CD14-positive monocyte (primary cell): ENCODE data around the gene SH2D1B. TPM values are rescaled to one million over a fixed set of nuclear protein-coding genes. Genes with fewer than 3 reads are reported as not detected.
A peak's percentile ranks its signal among the peaks of the same experiment; 100 is the strongest.
"Not testable (repeated sequence)": the region's sequence is repeated elsewhere in the genome, so short reads cannot be mapped to it uniquely, and the experiment has no call there.

Experiments
- DNase-seq, 3 donors: peaks; one replicate each; pipeline ENCODE4 v3.0.0-alpha.2; 2011 to 2022
- H2AFZ ChIP-seq: 2 replicates; pipeline ENCODE4 v1.6.0; 2012; ENCODE audit warnings: mild to moderate bottlenecking, low read depth, low read length, inconsistent platforms; ENCODE audit not compliant: insufficient read depth, poor library complexity, severe bottlenecking
- H3K27ac ChIP-seq, 2 donors: 1 replicate in 1 of 2; 2 replicates in 1 of 2; pipeline ENCODE4 v1.5.1; 2012 to 2013; ENCODE audit warnings: low read length in 2 of 2, control low read depth in 1 of 2, inconsistent platforms in 1 of 2, low read depth in 1 of 2, mild to moderate bottlenecking in 1 of 2
- H3K27me3 ChIP-seq, 2 donors: one replicate each; pipeline versions ENCODE4 v1.6.0 to v1.6.1; 2011 to 2013; ENCODE audit warnings: low read length in 2 of 2; ENCODE audit not compliant: control insufficient read depth in 2 of 2, insufficient read depth in 2 of 2
- H3K36me3 ChIP-seq, 2 donors: replicated peaks in 1 of 2; 1 replicate in 1 of 2; 2 replicates in 1 of 2; pipeline versions ENCODE4 v1.5.1 to v1.6.1; 2012 to 2013; ENCODE audit warnings: low read length in 2 of 2, control low read depth in 1 of 2, inconsistent platforms in 1 of 2, mild to moderate bottlenecking in 1 of 2; ENCODE audit not compliant: insufficient read depth in 2 of 2, control insufficient read depth in 1 of 2
- H3K4me1 ChIP-seq, 2 donors: 1 replicate in 1 of 2; 2 replicates in 1 of 2; pipeline versions ENCODE4 v1.5.1 to v1.6.1; 2012 to 2013; ENCODE audit warnings: low read length in 2 of 2, control low read depth in 1 of 2, inconsistent platforms in 1 of 2, mild to moderate bottlenecking in 1 of 2, moderate library complexity in 1 of 2; ENCODE audit not compliant: insufficient read depth in 2 of 2, control insufficient read depth in 1 of 2
- H3K4me2 ChIP-seq: replicated peaks from 2 replicates; pipeline ENCODE3; 2012; ENCODE audit warnings: low read length, moderate library complexity, mild to moderate bottlenecking; ENCODE audit not compliant: poor library complexity, severe bottlenecking; ENCODE audit errors: extremely low read depth
- H3K4me3 ChIP-seq, 3 experiments: fragments of 200-600 bp in 1 of 3; sonication (generic) in 1 of 3; replicated peaks in 1 of 3; 1 replicate in 2 of 3; 2 replicates in 1 of 3; pipeline ENCODE4 v1.5.1; 2011 to 2013; ENCODE audit warnings: low read length in 3 of 3, mild to moderate bottlenecking in 3 of 3, control low read depth in 2 of 3, low read depth in 2 of 3, inconsistent platforms in 1 of 3, moderate library complexity in 1 of 3
- H3K79me2 ChIP-seq: 2 replicates; pipeline ENCODE4 v1.6.0; 2012; ENCODE audit warnings: mild to moderate bottlenecking, control low read depth, inconsistent platforms, low read length, moderate library complexity; ENCODE audit not compliant: insufficient read depth
- H3K9ac ChIP-seq: 2 replicates; pipeline ENCODE4 v1.6.0; 2017; ENCODE audit warnings: low read length, mild to moderate bottlenecking; ENCODE audit not compliant: insufficient read depth, poor library complexity, severe bottlenecking
- H3K9me3 ChIP-seq, 2 donors: replicated peaks in 1 of 2; 1 replicate in 1 of 2; 2 replicates in 1 of 2; pipeline versions ENCODE4 v1.5.1 to v1.6.1; 2012 to 2013; ENCODE audit warnings: low read length in 2 of 2, control low read depth in 1 of 2; ENCODE audit not compliant: control insufficient read depth in 1 of 2, insufficient read depth in 1 of 2
- H4K20me1 ChIP-seq: 2 replicates; pipeline ENCODE4 v1.6.0; 2012; ENCODE audit warnings: mild to moderate bottlenecking, low read length, control low read depth, moderate library complexity; ENCODE audit not compliant: insufficient read depth
- H3K27ac Mint-ChIP-seq, 7 donors: one replicate each; pipeline ENCODE4 v1.8.0; 2020; ENCODE audit warnings: mild to moderate bottlenecking in 7 of 7, mixed read lengths in 7 of 7, moderate library complexity in 6 of 7, inconsistent platforms in 2 of 7
- H3K27me3 Mint-ChIP-seq, 3 donors: one replicate each; pipeline ENCODE4 v1.8.0; 2021 to 2022; ENCODE audit warnings: low read depth in 3 of 3, mild to moderate bottlenecking in 3 of 3, mixed read lengths in 3 of 3, moderate library complexity in 3 of 3, inconsistent platforms in 1 of 3
- H3K36me3 Mint-ChIP-seq, 2 donors: one replicate each; pipeline ENCODE4 v1.8.0; 2020; ENCODE audit warnings: mixed read lengths in 2 of 2, inconsistent platforms in 1 of 2, mild to moderate bottlenecking in 1 of 2
- H3K4me1 Mint-ChIP-seq: one replicate; pipeline ENCODE4 v1.8.0; 2020; ENCODE audit warnings: mild to moderate bottlenecking, mixed read lengths
- H3K4me3 Mint-ChIP-seq, 2 donors: one replicate each; pipeline ENCODE4 v1.8.0; 2020; ENCODE audit warnings: mild to moderate bottlenecking in 2 of 2, mixed read lengths in 2 of 2, moderate library complexity in 1 of 2
- H3K9me3 Mint-ChIP-seq, 7 donors: one replicate each; pipeline ENCODE4 v1.8.0; 2020 to 2022; ENCODE audit warnings: mixed read lengths in 7 of 7, mild to moderate bottlenecking in 6 of 7, moderate library complexity in 6 of 7, inconsistent platforms in 2 of 7
- CTCF ChIP-seq: fragments of 200-600 bp; IDR thresholded peaks from one replicate; pipeline ENCODE4 v1.8.0; 2022; ENCODE audit warnings: antibody characterized with exemption, mild to moderate bottlenecking
- WGBS: methylation state at CpG from one replicate; pipeline ENCODE4 v1.1.5; 2013; ENCODE audit warnings: missing lambda C conversion rate; ENCODE audit not compliant: insufficient coverage; 5-methylcytosine and 5-hydroxymethylcytosine counted together
- intact Hi-C, 2 donors: fragments of 100-400 bp; cut with micrococcal nuclease; formaldehyde crosslinking; loops; one replicate each; pipeline versions ENCODE4 v1.15.0 to v1.15.1; 2023
- polyA plus RNA-seq, 3 donors: library from polyadenylated mRNA; depleted of rRNA in 1 of 3; unstranded in 2 of 3; stranded (reverse) in 1 of 3; fragments of 300-500 nt in 2 of 3; fragments of >200 nt in 1 of 3; fragmentation: Illumina TruSeq in 2 of 3; gene quantifications; 1 replicate in 2 of 3; 2 replicates in 1 of 3; pipeline ENCODE4 v1.2.3, GENCODE V29; 2012 to 2021

Gene SH2D1B
- polyA plus RNA-seq, 3 donors: 0.88 to 2.9 (median 1.7) TPM

- Mint-ChIP-seq H3K4me1 (peaks cover 48% of the 10 kb centered on the region), H3K9me3 (no peaks in the 10 kb centered on the region), H3K4me3 (no peak overlapping the region), H3K27ac (peak overlapping the region in 1 of 7 donors; percentile 74), H3K27me3 (peaks cover 0 to 4% (median 3%) of the 10 kb centered on the region in 3 donors), H3K36me3 (peaks cover 0 to 5% of the 10 kb centered on the region in 2 donors)
- H3K27ac ChIP-seq: no peak overlapping the region
- no peaks in the 10 kb centered on the region for H3K27me3 ChIP-seq
- no peak overlapping the region for H3K4me2 ChIP-seq
- no peak for DNase-seq
- 53% methylated on average over 5 of the region's 5 CpGs for whole genome bisulfite sequencing
- intact Hi-C loops: no loop called here
- no peak for TF ChIP-seq CTCF
- no peak overlapping the region for H3K9ac ChIP-seq
- H3K79me2 ChIP-seq: no peaks in the 10 kb centered on the region
- H4K20me1 ChIP-seq: no peaks in the 10 kb centered on the region
- H3K4me1 ChIP-seq: peaks cover 39 to 53% of the 10 kb centered on the region in 2 donors
- no peaks in the 10 kb centered on the region for H3K9me3 ChIP-seq
- H3K4me3 ChIP-seq: no peak overlapping the region
- peak overlapping the region; percentile 21 for H2AFZ ChIP-seq
- H3K36me3 ChIP-seq: no peaks in the 10 kb centered on the region
These were observed 58.2 kb downstream of the SH2D1B start for GRCh38 chr1:162353702-162354101.

- WGBS: 51% methylated on average over 5 of the region's 9 CpGs
- peaks cover 0 to 4% (median 3%) of the 10 kb centered on the region in 3 donors for H3K27me3 Mint-ChIP-seq
- no peak overlapping the region for H3K9ac ChIP-seq
These were observed 58.9 kb downstream of the SH2D1B start for GRCh38 chr1:162353078-162353477.

GRCh38 chr1:162351874-162352273 is 60.1 kb downstream of the SH2D1B start:
- Mint-ChIP-seq H3K27ac (peak overlapping the region in 4 of 7 donors; percentile 39 to 82 (median 63)), H3K4me1 (peaks cover 46% of the 10 kb centered on the region), H3K4me3 (peak overlapping the region; percentile 40 to 63)
- peak overlapping the region; percentile 54 for H2AFZ ChIP-seq
- H3K4me3 ChIP-seq: peak overlapping the region in 2 of 3 experiments; percentile 20 to 54
- peak; percentile 33 to 45 (median 42) for DNase-seq
- H3K27me3 Mint-ChIP-seq, H3K9ac ChIP-seq, H3K36me3 Mint-ChIP-seq, H3K36me3 ChIP-seq, H3K9me3 ChIP-seq, H3K79me2 ChIP-seq, H3K27me3 ChIP-seq, intact Hi-C loops, H3K9me3 Mint-ChIP-seq, H4K20me1 ChIP-seq: not testable (repeated sequence)
- H3K27ac ChIP-seq: peak overlapping the region; percentile 16 to 22
- H3K4me2 ChIP-seq: peak overlapping the region; percentile 54
- WGBS: 8% methylated on average over 1 of the region's 4 CpGs
- H3K4me1 ChIP-seq: peaks cover 39 to 53% of the 10 kb centered on the region in 2 donors

More at GRCh38 chr1:162353078-162353477, 58.9 kb downstream of the SH2D1B start:
- Histone ChIP-seq H3K27ac (no peak overlapping the region), H3K4me2 (no peak overlapping the region), H3K4me1 (peaks cover 39 to 53% of the 10 kb centered on the region in 2 donors), H3K9me3 (no peaks in the 10 kb centered on the region), H2AFZ (peak overlapping the region; percentile 21), H3K4me3 (no peak overlapping the region), H3K36me3 (no peaks in the 10 kb centered on the region), H4K20me1 (no peaks in the 10 kb centered on the region), H3K27me3 (no peaks in the 10 kb centered on the region), H3K79me2 (no peaks in the 10 kb centered on the region)
- Mint-ChIP-seq H3K4me3 (no peak overlapping the region), H3K4me1 (peaks cover 48% of the 10 kb centered on the region), H3K27ac (no peak overlapping the region), H3K9me3 (no peaks in the 10 kb centered on the region), H3K36me3 (peaks cover 0 to 5% of the 10 kb centered on the region in 2 donors)
- intact Hi-C loops: no loop called here
- TF ChIP-seq CTCF: no peak
- no peak for DNase-seq
